M059J (cell line): ENCODE data around the gene CHPT1. TPM values are rescaled to one million over a fixed set of nuclear protein-coding genes. Genes with fewer than 3 reads are reported as not detected.
"Not testable (repeated sequence)": the region's sequence is repeated elsewhere in the genome, so short reads cannot be mapped to it uniquely, and the experiment has no call there.

Experiments
- DNase-seq: peaks from one replicate; pipeline ENCODE4 v3.0.0-alpha.2; 2012; ENCODE audit warnings: low read depth
- total RNA-seq: library from RNA; depleted of rRNA; stranded (reverse); fragments of >200 nt; shearing (Covaris generic); gene quantifications from 2 replicates; pipeline ENCODE4 v1.2.3, GENCODE V29; 2014

Gene CHPT1
- total RNA-seq, 1 experiment from 2014 or later = 34.6 TPM

- DNase-seq = not testable (repeated sequence)
Observed at GRCh38 chr12:101681627-101682026, 15.8 kb upstream of the CHPT1 start.

DNA sequence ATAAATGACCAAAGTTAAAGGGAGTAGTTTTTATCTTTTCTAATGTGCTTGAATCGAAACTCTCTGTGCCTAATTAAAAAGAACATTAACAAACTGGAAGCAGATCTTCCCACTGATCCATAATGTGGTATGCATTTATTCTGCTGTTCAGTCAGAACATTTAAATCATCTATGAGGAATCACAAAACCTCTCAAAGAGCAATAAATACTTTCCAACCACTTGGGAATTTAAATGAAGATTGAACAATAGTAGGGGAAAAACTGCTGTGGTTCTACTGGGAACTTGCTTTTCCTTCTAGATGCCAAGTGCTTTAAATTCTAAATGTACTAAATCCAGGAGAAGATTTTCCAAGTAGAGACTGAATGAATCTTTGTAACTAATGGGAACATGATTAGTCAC lies 12.3 kb upstream of the CHPT1 start:
- DNase-seq = no peak

GRCh38 chr12:101686176-101686575 lies 11.3 kb upstream of the CHPT1 start:
- DNase-seq = no peak

- DNase-seq = no peak
Observed at GRCh38 chr12:101690544-101691098, 6.8 kb upstream of the CHPT1 start.

GRCh38 chr12:101691503-101692096 lies 5.8 kb upstream of the CHPT1 start:
- no peak for DNase-seq

DNA sequence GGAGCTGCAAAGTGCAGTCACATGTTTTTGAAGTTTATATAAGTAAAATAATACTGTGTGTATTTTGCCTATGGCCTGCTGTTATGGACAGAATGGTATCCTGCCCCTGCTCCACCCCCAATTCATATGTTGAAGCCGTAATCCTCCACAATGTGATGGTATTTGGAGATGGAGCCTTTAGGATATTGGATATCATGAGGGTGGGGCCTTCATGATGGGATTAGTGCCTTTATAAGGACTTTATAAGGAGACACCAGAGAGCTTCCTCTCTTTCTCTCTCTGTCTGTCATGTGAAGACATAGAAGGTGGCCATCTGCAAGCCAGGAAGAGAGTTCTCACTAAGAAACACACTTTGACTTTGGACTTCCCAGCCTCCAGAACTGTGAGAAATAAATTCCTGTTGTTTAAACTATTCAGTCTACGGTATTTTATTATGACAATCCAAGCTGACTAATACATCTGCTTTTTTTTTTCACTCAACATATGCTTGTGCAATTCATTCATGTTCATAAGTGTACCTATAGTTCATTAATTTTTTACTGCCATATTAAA lies 3.1 kb upstream of the CHPT1 start:
- no peak for DNase-seq

DNA sequence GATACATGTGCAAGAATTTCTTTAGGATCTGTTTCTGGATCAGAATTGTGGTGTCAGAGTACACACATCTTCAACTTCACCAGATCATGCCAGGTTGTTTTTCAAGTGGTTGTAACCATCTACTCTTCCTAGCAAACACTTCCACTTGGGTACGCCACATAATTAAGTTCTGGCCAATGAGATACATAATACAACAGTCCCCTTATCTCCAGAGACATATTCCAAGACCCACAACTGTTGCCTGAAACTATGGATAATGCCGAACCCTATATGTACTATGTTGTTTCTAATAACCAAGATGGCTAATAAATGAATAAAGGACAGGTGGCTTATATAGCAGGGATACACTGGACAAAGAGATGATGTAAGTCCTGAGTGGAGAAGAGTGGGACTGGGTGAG lies 2.5 kb upstream of the CHPT1 start:
- no peak for DNase-seq

DNA sequence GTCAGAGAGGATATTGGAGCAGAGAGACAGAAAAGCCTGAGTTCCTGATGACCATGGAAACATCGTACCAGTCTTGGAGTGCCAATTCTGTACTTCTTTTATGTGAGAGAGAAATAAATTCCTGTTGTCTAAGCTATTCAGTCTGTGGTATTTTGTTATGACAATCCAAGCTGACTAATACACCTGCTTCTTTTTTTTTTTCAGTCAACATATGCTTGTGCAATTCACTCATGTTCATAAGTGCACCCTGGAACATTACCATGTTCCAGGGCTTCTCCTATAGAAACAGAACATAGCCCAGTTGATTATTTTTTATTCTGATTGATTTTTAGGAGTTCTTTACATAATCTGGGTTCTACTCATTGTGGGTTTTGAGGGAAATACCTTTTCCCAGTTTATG lies 1.7 kb upstream of the CHPT1 start:
- DNase-seq = peak; percentile 49

GRCh38 chr12:101696251-101697196 lies 916 bp upstream of the CHPT1 start:
- DNase-seq = no peak

DNA sequence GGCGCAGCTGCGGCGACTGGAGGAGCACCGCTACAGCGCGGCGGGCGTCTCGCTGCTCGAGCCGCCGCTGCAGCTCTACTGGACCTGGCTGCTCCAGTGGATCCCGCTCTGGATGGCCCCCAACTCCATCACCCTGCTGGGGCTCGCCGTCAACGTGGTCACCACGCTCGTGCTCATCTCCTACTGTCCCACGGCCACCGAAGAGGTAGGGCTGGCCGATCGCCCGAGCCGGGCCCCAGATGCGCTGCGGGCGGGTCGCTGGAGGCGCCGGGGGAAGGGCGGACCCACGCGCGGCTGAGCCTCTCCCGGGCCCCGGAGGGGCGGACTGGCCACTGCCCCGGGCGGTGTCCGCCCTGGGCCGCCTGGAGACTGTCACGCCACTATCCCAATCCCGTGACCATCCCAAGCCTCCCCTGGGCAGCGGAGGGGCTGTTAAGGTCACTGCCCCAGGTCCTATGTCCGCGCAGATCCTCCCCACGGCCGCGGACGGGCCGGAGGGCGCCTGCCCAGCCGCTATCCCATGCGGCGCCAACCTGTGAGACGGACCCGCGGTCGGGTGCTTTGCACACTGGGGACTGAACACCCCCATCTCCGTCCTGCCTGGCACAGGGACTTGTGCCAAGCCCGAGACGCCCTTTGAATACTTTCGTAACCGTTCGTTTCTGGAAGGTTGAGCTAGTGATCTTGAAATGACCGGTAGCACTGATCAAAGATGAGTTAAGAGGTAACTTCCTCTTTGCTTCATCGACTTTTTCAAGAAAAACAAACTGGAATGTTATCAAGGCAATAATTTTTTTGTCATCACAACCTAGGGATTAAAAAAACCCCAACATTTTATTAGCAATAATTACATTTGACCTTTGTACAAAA lies 725 bp downstream of the CHPT1 start:
- DNase-seq = peak; percentile 53

DNA sequence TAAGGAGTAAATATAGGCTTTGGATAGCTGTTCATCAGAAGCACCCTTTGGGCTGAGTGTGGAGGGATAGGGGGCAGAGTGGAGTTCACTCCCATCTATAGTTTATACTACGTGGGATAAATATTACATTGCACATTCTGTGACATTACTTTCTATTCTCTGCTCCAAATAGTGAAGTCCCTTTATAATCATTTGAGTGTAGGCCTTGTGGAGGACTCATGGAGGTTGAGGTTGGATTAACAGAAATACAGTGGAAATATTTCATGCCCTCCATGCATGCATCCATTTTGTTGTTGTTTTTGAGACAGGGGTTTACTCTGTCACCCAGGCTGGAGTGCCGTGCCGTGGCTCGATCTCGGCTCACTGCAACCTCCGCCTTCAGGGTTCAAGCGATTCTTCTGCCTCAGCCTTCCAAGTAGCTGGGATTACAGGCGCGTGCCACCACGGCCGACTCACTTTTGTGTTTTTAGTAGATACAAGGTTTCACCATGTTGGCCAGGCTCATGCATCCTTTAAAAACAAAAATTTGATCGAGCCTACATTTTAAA lies 1.4 kb downstream of the CHPT1 start:
- peak; percentile 12 for DNase-seq

DNA sequence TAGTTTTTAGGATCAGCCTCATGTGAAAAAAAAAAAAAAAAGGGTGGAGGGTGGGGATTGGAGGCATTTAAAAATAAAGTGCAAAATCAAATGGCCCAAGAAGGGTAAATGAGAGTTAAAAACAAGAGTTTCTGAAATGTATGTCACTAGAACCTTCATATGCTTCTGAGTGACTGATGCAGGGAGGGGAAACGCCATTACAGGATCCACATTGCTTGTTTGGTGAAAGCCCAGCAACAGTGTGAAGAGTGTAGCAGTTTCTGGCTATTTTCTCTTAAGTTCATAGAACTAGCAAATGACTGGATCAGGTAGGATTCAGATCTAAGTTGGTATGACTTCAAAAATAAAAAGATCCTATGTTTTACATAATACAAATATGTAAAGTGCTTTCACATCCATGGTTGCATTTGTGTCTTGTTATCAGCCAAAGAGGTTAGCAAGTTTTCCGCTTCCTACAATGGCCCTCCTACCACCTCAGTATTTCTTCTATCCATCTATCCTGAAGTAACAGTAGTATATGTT lies 2.9 kb downstream of the CHPT1 start:
- DNase-seq = no peak

GRCh38 chr12:101703487-101703886 lies 6.0 kb downstream of the CHPT1 start:
- DNase-seq = no peak

- no peak for DNase-seq
Observed at GRCh38 chr12:101706403-101706802, 9.0 kb downstream of the CHPT1 start.

DNA sequence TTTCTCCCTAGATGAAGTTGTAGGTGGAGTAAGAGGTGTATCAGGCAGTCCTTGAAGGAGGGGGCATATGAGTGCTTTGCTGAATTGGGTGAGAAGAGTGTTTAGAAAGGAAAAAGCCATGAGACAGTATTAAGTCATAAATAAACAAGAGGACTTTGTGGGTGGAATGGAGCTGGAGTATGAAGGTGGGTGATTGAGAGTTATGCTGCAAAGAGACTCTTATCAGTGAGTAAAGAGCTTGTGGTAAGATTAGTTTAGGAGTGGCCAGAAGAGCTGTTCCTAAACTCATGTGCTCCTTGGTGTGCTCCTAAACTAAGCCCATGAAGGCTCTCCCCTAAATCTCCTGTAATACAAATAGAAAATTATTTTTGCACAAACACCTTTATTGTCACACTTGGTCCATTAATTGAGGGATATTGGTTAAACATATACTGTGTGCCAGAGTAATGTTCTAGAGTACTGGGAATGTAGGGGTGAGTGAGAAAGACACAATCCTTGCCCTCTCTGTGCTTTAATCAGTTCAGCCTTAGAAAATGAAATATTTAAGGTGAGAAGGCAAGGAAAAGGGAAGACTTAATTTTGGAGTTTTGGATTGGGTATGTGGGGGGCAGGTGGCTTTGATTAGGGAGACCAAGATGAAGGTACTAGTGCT lies 9.8 kb downstream of the CHPT1 start:
- DNase-seq = peak; percentile 26

- DNase-seq = no peak
Observed at GRCh38 chr12:101710288-101710687, 12.8 kb downstream of the CHPT1 start.

GRCh38 chr12:101713059-101713682 lies 15.7 kb downstream of the CHPT1 start:
- DNase-seq = no peak

DNA sequence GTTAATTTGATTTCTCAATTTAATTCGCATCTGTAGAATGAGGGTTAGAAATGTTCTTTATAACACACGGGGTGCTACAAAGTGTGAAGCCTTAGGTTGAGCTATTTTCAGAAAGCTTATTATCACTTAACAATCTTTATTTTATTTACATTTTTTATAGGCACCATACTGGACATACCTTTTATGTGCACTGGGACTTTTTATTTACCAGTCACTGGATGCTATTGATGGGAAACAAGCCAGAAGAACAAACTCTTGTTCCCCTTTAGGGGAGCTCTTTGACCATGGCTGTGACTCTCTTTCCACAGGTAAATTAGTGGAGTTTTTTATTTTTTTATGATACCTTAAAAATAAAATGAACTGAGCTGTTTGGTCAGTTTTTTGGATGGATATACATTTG lies 16.5 kb downstream of the CHPT1 start:
- no peak for DNase-seq

GRCh38 chr12:101714877-101715444 lies 17.5 kb downstream of the CHPT1 start:
- DNase-seq = no peak

- DNase-seq = peak; percentile 6
Observed at GRCh38 chr12:101719566-101719965, 22.1 kb downstream of the CHPT1 start.
